ENCODE data around the gene RASSF4.

RASSF4 gene

DNA sequence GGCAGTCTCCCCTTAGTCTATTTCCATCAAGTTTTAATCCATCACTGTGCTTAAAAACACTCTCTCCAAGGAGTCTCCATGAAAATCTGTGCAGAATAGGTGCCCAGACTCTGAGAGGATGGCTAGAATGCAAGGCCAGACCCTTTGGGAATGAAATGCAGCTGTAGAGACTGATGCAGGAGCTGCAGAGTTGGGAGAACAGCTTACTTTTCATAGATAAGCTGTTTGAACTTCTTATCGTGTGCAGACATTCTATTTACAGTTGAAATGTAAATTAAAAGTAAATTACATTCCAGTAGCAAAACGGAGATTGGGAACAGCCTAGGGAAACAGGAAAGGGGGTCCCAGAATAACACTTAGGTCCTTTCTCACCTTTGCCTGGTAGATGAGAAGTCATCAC is 56.0 kb downstream of the RASSF4 start:
- DNase-seq, result no peak

DNA sequence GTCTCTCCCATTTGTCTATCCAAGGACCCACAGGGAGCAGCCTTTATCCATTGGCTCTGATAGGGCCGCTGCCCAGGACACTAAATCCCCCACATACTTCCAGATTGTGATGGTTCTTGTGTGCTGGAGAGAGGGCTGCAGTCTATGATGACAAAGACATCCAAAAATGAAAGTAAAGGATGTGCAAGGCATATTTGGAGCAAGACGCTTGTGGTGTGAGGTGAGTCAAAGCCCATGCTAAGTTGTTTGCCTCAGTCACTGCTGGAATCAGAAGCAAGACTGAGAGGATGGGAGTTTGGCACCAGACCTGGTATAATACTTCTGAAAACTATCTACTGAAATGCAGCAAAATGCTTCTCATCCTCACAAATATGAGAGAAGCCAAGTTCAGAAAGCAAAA is 63.8 kb downstream of the RASSF4 start:
- no peak for DNase-seq

DNA sequence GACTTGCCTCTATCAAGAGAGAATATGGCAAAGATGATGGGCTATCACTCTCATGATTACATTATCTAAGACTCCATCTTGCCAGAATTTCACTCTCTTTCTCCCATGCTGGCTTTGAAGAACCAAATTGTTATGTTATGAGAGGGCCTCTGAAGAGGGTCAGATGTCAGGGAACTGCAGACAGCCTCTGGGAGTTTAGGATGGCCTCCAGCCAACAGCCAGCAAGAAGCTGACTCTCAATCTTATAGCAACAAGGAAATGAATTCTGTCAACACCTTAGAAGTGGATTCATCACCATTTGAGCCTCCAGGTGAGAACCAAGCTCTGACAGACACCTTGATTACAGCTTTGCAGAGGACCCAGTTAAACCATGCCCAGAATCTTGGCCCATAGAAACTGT is 74.7 kb downstream of the RASSF4 start:
- DNase-seq, result no peak

DNA sequence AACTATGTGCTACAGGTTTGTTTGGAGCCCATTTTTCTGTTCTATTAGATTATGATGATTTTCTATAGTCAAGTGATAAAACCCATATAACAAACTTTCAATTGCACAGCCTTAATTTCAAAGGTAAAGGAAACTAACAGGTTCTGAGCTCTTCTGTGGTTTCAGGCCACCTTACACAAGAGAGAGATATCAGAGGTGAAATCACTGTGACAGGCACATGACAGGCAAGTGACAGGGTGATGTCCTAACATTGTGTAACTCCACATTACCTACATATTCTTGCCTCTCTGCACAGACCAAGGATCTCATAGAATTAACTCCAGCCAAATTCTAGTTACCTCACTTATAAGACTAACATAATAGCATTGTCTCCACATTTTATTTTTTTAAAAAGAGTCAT is 76.1 kb downstream of the RASSF4 start:
- no peak for DNase-seq

DNA sequence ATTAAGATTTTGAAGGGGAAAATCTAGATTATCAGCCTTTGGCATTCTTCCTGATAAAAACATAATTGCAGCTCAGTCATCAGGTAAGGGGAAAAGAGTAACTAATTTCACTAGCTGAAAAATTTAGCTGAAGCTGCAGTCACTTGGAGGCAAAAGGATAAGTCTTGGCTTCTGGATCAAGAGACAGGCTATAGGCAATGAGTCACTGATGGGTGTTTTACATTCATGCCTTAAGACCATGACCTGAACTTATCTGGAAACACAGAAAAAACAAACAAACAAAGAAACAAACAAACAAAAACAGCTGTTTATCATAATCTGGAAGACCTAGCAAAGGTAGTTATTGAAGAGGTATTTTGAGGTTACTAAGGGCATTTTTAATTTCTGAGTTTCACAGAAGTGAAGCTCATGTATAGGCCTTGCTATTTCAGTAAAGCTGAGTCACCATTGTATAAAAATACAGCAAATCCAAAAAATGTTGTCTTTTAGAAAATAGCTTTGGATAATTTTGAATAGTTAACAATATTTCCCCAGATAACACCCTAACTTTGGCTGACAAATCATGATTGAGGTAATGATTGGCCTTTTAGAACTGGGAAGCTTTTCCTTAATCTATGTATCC is 81.4 kb downstream of the RASSF4 start:
- no peak for DNase-seq

DNA sequence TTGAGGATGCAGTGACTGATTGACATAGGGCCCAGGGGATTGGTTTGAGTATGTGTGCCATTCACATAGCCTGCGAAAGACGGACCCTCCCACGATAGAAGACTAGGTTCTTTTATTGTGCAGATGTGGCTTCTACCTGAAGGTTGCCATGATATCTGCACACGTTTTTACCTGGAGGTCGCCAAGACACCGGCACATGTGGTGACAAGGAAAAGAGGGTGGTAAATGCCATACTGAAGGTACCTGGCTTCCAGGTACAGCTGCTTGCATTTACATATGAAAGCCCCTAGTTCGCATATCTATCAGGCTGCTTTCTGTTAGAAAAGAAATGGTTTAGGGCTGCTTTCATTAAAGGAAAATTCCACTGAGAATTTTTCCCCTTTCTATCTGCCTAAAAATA is 84.7 kb downstream of the RASSF4 start:
- DNase-seq, result no peak

Measured in COR-L47 (cell line).